HG03045 (cell line): ENCODE data around the gene ATP5MG.

ENCODE experiments used
- ATAC-seq: cut with Tn5 transposase; IDR thresholded peaks from one replicate; pipeline ENCODE4 v1.9.1; 2021; ENCODE audit warnings: mild to moderate bottlenecking, moderate library complexity; ENCODE audit not compliant: unreplicated experiment

Gene ATP5MG

DNA sequence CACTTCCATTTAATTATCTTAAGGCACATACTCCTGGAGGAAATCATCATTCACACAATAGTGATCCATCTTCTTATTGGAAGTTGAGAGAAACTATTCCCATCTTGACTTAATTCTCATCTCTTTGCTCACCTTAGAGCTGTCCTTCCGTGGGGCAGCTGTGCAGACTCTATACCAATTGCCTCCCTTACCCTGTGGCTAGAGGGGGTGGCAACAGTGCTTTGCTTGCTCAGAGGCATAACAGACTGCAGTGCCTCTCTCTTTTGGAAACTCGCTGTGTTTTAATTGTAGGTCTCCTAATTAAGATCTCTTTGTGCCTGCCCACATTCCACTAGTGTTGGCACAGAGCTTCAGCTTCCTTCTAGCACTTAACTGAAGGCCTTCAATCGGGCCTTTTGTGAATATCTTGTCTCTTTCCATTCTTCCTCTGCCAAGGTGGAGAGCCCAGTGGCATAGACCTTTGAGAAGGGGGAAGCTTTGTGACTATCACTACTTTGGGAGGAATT lies 40.4 kb downstream of the ATP5MG start:
- no peak for ATAC-seq

DNA sequence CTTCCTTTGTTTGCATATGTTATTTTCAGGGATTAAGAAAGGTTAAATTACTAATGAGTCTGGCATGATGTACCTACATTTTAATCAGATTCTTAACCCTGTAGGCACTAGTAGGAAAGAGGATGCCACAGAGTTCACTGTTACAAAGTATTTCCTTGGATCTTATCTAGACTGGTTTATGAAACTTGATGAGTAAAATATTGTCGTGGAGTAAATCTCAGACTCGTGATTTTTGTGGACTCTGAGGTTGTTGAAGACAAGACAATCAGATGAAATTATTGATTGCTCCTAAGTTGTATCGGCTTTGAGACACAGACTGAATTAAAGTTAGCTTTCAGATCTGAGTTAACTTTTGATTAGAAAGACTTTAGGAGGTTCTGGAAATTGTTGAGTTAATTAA lies 40.9 kb downstream of the ATP5MG start:
- ATAC-seq, result no peak

DNA sequence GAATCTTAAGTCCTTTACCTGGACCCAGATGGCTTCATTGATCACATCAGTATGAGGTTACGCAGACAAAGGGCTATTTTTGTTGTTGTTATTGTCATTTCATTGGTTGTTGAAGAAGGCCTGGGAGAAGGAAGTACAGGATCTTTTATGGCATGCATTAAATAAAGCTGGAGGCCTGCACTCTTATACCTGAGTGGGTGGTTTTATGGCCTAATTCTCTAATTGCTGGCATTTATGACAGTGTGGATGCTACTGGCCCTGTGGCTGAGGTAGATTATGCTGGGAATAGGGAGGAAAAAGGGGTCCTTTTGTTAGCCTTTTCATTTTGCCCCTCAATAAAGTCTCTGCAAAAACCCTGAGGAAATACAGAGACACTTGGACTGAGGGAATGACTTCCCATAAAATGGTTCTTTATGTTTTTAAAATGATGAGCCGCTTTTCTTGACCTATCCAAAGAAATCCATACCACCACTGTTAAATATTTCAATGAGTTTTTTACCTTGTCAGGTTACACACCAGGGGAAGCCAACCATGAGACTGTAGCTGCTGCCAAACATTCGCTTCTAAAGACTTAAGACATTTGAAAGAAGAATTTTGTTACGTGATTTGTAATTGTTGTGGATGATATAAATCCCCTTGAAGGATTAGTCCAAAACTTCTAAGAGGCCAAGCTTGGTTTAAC lies 41.6 kb downstream of the ATP5MG start:
- ATAC-seq, result no peak

DNA sequence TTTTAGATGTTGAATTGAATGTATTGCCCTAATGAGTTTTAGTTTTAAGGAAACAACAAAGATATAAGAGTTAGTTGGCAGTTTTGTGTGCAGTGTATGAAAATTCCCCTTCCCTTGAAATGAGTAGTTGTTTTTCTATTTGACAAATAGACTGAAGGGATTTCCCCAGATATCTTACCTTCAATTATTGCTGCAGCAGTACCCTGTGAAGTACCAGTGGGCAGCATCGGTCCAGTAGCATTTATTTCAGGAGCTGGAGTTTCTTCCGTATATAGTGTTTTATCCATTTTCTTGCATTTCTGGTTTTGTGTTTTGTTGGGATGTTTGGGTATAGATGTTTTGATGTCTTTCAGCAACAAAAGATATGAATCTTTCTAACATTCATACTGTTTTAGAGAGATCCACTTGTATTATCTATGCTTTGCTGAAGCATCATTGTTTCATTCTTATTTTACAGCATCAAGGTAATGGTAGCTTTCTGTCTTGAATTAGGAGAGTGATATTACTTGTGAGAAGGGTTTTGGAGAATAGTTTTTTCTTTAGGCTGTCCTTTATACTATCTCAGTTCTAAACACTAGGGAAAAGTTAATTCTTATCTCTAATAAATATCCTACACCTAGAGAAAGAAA lies 42.3 kb downstream of the ATP5MG start:
- no peak for ATAC-seq

DNA sequence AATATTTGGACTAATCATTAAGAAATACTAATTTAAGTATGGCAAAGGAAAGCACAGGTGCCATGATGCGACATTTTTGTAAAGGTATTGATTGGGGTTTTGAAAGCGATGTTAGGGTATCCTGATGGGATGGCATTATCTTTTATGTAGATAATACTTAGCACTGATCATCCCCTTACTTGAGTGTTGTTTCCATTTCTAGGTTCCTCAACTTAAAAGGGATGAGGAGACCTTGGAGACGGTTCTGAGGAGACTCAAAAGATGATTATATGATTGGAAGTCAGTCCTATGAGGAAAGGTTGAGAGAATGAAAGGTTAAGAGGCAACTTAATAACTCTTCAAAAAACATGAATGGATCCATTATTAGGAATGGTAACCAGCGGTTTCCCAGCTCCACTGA lies 46.0 kb downstream of the ATP5MG start:
- no peak for ATAC-seq

DNA sequence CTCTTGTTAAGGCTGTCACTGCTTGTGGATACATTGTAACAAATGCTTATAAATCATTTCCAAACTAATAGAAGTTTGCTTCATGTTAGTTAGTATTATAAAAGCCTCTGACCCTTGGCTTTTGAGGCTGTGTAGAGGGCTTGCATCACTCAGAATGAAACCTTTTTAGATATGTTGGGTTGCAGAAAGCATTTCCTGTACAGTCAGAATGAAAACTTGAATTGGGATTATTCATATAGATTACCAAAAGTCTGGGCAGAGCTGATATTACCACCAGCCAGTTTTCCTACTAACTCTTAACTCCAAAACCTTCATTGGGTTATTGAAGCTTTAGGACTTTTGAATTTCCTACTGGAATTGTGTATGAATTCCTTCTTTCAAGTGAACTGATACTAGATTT lies 46.9 kb downstream of the ATP5MG start:
- ATAC-seq, result no peak

DNA sequence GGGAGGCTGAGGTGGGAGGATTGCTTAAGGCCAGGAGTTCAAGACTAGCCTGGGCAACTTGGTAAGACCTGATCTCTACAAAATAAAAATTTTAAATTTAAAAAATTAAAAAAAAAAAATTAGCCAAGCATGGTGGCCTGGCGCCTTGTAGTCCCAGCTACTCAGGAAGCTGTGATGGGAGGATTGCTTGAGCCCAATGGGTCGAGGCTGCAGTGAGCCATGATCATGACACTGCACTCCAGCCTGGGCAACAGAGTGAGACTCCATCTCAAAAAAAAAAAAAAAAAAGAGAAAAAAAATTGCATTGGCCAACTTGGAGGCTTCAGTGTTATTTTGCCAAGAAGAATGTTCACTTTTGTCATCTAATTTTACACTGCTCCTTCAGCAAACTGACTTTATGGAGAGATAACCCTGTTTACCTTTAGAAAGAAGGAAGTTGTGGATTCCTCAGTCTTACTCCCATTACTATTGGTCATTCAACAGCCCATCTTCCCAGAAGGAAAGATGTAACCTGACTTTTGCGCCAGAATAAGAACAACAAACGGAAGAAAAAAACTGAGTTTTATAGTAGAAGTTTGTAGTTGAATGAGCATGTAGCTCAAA lies 48.0 kb downstream of the ATP5MG start:
- no peak for ATAC-seq

DNA sequence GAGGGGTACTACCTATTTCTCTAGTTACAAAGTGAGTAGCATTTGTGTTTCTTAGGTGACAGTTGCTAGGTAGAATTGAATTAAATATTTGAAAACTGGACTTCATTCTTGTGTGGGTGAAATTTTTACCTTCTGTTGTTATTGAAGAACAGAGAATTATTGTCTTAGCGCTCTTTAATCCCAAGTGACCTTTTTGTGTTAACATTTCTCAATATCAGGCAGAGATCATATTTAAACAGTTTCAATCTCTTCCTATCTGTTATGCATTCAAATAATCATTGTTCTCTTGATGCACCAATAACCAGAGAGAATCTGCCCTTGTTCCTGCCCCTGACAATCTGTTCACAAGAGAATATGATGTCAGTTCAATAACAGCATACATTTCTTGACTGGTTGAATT lies 49.0 kb downstream of the ATP5MG start:
- ATAC-seq, result no peak
